Activated CD8-positive, alpha-beta memory T cell treated with anti-CD3 and anti-CD28 coated beads for 4 hours (primary cell): Measurements from ENCODE around the gene CNTNAP1.
A peak's percentile ranks its signal among the peaks of the same experiment; 100 is the strongest.

Source experiments
- DNase-seq, 2 donors: peaks; one replicate each; pipeline ENCODE4 v3.0.0-alpha.2; 2020; ENCODE audit warnings: low read depth in 2 of 2

Gene CNTNAP1

DNA sequence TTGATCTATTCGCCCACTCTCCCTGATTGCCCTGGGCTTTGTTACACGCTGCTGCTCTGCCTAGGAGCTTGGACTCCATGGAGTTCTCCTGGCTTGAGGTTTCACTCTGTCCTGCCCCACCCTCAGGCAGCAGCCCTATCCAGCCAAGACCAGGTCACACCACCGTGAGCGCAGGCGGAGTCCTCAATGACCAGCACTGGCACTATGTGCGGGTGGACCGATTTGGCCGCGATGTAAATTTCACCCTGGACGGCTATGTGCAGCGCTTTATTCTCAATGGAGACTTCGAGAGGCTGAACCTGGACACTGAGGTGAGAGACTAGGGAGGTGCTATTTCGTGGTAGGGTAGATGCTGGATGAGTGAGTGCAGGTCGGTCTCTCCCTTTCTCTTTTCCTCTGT, 3.5 kb downstream of the CNTNAP1 start:
- DNase-seq = no peak

DNA sequence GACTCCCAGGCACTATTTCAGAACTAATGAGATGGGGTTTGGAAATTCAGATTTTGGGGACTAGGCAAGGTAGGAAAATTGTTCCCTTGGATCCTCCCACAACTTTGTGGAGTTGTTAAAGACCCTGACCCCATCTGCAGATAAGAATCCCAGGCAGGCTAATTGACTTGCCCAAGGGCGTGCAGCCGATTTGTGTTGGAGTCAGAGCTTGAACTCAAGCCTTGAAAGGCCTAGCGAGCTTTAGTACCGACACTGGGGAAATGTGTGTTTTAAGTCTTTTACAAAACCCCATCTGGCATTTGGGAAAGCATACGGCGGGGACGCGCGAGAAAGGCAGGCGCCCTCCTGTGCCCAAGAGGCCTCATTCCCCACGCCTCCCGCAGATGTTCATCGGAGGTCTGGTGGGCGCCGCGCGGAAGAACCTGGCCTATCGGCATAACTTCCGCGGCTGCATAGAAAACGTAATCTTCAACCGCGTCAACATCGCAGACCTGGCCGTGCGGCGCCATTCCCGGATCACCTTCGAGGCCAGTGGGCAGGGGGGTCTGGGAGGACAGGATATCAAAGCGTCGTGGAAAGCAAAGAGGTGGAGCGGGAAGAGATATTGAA, 4.3 kb downstream of the CNTNAP1 start:
- DNase-seq = no peak

DNA sequence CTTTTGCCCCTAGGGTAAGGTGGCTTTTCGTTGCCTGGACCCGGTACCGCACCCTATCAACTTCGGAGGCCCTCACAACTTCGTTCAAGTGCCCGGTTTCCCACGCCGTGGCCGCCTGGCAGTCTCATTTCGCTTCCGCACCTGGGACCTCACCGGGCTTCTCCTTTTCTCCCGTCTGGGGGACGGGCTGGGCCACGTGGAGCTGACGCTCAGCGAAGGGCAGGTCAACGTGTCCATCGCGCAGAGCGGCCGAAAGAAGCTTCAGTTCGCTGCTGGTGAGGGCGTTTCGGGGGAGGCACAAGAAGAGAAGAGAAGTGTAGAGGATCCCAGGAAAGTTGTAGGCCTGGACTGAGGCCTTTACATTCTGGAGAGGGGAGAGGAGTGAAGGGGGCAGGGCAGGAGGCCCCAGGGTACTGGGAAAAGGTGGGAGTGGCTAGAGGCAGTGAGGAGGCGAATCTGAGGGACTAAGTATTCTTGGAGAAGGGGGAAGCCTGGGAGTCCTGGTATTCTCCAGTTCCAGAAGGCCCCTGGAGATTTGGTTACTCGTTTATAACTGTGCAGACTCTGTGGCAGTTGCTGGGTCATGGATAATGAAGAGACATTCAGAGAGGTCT, 5.5 kb downstream of the CNTNAP1 start:
- no peak for DNase-seq

DNA sequence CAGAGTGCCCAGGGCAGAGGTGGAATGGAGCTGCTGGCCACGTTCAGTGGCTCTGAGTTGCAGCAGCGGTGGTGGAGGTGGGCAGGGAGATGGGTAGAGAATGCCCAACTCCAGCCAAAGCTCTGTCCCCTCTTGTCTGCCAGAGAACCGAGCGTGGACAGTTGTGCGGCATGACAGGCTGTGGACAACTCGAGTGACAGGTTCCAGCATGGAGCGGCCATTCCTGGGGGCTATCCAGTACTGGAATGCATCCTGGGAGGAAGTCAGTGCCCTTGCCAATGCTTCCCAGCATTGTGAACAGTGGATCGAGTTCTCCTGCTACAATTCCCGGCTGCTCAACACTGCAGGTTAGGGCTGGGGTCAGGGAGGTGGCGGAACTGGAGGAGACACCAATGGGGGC, 8.3 kb downstream of the CNTNAP1 start:
- no peak for DNase-seq

DNA sequence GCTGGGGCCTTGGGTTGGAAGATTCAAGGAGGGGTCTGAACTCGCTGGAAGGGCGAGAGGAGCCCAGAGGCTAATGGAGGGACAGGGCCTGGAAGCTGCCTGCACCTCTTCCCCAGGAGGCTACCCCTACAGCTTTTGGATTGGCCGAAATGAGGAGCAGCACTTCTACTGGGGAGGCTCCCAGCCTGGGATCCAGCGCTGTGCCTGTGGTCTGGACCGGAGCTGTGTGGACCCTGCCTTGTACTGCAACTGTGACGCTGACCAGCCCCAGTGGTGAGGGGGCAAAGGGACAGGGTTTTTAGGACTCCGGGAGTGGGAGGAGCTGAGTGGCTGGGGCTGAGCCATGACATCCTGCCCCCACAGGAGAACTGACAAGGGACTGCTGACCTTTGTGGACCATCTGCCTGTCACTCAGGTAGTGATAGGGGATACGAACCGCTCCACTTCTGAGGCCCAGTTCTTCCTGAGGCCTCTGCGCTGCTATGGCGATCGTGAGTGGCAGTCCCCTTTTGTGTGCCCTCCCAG, 8.8 kb downstream of the CNTNAP1 start:
- no peak for DNase-seq

DNA sequence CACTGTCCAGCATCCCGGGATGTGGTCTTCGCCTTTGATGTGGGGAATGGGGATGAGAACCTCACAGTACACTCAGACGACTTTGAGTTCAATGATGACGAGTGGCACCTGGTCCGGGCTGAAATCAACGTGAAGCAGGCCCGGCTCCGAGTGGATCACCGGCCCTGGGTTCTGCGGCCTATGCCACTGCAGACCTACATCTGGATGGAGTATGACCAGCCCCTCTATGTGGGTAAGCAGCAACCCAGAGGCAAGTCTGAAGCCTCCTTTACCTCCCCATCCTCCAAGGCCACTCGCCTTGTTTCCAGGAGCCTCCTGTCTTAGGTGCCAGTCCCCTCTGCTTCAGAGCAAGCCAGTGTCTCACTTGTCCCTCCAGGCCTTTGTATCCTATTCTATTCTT, 10.2 kb downstream of the CNTNAP1 start:
- no peak for DNase-seq

DNA sequence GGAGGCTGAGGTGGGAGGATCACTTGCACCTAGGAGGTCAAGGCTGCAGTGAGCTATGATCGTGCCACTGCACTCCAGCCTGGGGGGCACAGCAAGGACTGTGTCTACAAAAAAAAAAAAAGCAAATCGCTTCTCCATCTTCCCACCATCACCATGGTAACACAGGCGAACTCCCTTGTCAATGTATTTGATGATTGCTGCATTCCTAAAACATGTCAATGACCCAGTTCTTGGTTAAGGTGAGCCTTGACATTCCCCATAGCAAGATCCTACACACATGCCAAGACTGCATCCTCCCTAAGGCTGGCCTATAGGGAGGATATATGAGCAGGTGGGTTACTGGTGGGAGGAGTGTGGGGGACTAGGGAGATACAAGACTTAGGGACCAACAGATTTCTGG, 12.2 kb downstream of the CNTNAP1 start:
- DNase-seq = no peak

DNA sequence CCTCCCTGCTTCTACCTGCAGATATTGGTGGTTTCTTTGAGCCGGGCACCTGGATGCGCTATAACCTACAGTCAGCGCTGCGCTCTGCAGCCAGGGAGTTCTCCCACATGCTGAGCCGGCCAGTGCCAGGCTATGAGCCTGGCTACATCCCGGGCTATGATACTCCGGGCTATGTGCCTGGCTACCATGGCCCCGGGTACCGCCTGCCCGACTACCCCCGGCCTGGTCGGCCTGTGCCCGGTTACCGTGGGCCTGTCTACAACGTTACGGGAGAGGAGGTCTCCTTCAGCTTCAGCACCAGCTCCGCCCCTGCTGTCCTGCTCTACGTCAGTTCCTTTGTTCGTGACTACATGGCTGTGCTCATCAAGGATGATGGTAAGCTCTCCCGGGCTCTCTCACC, 13.2 kb downstream of the CNTNAP1 start:
- DNase-seq = no peak

DNA sequence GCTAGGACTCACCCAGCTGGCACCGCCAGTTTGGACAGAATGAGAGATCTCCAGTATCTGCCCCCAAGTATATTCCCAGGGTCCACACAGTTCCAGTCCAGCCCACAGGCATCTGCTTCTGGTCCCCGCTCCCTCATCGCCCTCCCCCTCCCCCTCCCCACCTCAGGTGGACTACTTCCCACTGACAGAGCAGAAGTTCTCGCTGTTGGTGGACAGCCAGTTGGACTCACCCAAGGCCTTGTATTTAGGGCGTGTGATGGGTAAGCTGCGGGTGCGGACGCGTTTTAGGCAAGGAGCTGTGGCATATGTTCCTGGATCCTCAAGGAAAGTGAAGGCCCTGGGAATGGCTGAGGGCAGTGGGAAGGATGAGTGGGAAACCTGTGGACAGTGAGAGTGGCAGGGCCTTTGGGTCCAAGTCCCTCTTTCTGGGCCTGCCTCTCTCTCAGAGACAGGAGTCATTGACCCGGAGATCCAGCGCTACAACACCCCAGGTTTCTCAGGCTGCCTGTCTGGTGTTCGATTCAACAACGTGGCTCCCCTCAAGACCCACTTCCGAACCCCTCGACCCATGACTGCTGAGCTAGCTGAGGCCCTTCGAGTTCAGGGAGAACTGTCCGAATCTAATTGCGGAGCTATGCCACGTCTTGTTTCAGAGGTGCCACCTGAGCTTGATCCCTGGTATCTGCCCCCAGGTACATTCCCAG, 14.9 kb downstream of the CNTNAP1 start:
- no peak for DNase-seq

DNA sequence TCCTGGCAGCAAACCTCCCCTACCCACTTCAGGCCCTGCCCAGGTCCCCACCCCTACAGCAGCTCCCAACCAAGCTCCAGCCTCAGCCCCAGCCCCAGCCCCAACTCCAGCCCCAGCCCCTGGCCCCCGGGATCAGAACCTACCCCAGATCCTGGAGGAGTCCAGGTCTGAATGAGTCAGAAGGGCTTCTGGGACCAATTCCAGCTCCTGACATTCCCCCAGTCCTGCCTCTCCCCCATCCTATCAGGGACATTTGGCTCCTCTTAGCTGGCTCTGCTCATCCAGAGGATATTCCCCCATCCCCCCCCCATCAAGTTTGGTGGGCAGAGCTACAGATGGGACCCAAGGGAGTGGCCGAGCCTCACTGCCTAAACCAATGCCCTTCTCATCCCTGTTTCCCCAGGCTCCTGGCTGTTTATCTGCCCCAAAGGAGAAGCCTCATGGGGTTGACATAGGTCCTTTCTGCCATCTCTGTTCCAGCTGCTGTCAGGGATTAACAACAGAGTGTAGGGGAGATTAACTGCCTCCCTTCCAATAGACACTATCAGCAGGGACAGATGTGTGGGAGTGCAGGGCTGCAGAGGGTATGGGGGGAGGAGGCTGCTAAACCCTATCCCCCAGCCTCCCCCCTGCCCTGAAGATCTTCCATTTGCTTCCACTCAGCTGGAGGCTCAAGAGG, 16.5 kb downstream of the CNTNAP1 start:
- no peak for DNase-seq

DNA sequence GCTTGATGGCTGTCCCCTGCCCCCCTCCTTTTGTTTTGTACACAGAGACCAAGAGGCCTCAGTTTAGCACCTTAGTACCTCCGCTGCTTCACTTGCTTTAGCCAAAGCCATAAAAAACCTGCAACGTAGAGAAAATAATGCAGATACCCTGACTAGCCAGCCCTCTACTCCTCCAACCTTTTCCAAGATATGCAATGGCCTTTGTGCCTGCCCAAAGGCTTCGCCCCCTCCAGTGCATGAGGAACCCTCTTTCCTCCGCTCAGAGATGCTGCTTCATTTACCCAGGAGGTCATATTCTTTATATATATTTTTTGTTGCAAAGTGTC, 17.0 kb downstream of the CNTNAP1 start:
- DNase-seq = no peak

DNA sequence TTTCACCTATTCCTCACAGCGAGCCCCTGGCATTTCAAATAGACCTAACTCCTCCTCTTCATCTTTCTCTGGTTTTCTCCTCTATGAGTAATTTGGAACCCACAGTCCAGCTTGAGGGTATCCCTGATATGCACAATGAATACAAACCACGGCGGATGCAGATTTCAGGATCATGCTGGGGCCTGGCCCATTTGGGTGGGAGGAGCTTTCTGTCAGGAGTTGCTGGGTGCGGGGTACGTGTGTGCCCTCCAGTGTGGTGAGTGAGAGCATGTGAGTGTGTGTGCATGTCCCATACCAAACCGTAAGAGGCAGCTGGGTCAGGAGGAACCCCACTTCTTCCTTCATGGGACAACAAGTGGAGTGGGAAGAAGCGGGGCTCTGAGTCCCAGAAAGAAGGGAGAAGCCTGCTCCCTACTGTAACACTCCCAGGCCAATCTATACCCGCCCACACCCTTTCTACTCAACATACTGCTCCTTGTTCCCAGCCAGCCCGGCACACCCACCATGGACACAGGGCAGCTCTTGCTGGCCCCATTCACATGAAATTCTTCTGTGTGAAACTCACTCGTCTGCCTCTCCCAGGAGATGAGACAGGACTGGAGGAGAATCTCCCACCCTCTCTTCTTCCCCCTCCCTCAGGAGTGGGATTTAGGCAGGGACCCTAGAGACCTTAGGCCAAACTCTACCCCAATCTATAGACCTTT, 18.4 kb downstream of the CNTNAP1 start:
- no peak for DNase-seq

DNA sequence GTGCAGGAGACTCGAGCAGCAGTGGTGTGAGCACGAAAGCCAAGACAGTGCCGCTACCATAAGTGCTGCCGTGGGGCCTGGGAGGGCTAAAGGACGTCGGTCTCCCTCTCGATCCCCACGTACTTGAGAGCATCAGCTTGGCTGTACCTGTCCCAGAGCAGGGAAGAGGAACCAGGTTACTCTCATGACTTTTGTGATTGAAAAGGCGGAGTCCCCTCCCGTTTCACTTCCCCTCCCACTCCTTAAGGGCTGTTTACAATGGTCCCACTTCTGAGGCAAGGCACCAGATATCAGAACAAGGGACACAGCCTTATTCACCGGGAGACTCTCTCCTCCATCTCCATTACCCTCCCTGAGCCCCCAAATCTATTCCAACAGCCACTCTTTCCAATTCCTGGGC, 20.1 kb downstream of the CNTNAP1 start:
- DNase-seq = no peak

DNA sequence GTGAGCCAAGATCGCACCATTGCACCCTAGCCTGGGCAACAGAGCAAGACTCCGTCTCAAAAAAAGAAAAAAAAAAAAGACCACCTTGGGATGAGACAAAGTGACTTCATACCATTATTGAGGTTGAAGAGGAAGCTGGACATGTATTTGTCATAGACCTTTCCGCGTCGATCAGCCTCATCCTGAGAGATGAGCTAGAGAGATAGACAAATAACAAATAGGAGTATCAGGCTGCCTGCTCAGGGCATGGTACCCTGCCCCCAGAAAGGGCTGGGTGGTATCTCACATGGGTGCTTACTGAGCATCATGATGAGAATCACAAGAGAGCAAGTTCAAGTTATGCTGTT, 22.1 kb downstream of the CNTNAP1 start:
- no peak for DNase-seq

DNA sequence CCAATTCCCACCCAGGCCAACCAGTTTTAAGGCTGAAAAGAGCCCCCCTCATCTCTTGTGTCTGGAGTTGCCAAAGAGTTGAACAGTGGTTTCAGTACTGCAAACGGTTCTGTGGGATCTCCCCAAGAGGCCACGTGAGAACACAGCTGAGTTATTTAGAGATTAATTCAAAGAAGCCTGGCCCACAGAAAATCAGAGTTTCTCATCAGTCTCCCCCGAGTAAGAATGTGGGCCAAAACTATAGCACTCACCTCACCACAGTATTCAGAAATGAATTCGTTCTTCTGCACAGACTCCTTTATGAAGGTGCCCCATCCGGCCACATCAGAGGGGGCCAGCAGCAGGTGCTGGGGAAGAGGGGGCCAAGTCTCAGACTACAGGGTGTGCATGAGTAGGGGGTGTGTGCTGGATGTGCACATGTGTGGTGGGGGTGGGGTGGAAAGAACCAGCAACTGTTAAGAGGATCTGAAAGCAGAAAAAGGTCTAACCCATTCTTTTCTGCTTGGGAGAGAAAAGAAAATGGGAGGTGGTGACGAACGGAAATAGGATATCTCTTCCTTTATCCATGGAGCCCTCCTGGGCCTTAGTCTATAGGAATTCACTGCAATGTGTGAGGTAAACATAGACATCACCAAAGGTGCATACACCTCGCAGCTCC, 22.6 kb downstream of the CNTNAP1 start:
- no peak for DNase-seq

DNA sequence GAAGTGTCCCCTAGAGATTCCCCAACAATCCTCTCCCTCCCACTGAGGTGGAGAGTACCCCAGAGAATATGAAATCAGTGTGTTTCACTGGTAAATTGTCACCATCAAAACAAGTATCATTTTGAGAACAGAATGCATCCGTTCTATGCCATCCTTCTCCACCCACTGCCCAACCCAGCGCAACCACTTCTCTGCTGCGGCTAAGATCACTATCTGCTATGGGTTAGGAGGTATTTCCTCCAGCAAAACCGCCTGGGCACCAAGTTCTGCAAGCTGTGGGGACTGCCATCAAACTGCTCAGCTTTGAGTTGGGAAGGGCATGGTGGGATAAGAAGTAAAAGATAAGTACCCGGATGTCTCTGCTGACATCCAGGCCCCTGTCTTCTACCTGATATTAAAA, 24.4 kb downstream of the CNTNAP1 start:
- DNase-seq = peak in 1 of 2 donors; percentile 47

DNA sequence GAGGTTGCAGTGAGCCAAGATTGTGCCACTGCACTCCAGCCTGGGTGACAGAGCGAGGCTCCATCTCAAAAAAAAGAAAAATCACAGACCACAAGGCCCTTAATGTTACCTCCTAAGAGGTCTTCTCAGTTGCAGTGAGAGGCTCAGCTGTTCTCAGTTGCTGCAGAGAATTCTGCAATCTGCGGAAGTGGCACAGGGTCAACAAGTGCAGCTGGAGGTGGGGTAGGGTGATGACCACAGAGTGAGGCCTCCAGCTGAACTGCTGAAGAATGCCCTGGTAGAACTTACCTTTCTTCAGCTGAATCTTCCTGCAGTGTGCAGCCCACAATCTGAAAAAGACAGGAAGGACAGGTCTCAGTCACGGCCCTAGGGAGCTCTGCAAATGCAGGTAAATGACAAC, 26.3 kb downstream of the CNTNAP1 start:
- DNase-seq = no peak

DNA sequence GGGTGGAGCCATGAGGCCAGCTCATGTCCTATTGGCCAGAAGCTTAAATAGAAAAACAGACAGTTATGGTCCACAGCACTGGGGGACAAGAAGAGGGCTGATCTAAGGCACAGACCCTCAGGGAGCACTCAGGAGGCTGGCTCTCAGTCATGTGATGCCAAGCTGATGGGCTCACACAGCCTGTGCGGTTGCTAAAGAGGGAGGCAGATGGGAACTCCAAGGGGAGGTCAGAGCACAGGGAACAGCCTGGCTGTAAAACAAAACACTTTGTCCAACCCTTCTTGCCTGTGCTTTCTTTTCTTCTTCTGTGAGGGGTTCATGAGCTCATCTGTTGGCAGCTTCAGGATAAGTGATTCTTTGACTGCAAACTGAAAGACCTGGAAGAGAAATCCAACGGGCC, 27.2 kb downstream of the CNTNAP1 start:
- DNase-seq = no peak

DNA sequence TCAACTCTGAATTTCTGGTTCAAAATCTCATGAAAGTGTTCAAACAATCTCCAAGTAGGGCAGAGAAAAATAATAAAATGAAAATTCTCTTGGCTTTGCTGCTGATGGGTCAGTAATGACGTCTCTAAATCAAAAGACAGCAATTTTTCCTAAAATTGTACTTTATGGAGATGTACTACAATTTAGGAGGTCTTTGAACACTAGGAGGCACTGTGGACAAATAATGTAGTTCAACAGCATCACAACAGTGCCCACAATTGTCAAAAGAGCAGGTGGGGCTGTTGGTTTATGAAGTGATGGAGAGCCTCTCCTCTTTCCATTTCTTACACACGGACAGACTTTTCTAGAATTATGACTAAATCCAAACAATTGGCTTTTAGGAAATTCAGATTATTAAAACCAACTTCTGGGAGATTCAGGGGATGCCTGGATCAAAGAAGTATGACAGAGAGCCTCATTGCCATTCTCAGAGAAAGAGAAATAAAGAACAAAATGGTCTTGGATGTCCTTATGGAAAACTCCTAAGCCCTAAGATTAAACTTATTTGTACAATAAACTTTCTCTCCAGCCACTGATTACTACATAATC, 38.8 kb downstream of the CNTNAP1 start:
- DNase-seq = no peak

DNA sequence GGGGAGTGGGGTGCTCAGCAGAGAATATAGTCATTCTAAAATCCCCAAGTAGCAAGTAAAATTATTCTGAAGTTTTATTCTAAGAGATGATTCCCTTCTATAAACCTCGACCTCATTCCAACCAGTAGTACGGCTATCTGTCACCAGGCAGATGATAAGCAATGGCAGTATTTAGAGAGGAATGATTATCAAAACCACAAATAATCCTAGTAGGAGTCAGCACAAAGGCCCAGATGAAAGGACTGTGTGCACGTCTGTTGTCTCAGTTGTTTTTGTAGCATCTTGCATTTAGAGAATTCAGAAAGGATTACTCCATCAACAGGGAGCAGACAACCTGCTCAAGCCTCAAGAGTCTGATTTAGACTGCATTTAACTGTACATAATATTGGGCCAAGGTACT, 41.3 kb downstream of the CNTNAP1 start:
- DNase-seq = no peak

DNA sequence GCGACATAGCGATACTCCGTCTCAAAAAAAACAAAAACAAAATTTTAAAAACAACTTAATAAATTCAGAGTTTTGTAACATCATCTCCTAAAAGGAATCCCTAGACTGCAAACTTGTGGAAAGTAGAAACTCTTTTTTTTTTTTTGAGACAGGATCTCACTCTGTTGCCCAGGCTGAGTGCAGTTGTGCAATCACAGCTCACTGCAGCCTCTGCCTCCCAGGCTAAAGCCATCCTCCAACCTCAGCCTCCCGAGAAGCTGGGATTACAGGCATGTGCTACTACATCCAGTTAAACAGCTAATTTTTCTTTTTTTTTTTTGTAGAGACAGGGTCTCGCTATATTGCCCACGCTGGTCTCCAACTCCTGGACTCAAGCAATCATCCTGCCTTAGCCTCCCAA, 42.8 kb downstream of the CNTNAP1 start:
- no peak for DNase-seq
